Neural crest cell (in vitro differentiated cells): ENCODE results near the gene FANCL. TPM values are rescaled to one million over a fixed set of nuclear protein-coding genes. Genes with fewer than 3 reads are reported as not detected.
"Not testable (repeated sequence)": the region's sequence is repeated elsewhere in the genome, so short reads cannot be mapped to it uniquely, and the experiment has no call there.

Experiments
- DNase-seq: peaks from one replicate; pipeline ENCODE4 v3.0.0; 2021; ENCODE audit warnings: low read depth, mixed read lengths, low spot score
- H3K27ac Mint-ChIP-seq: one replicate; pipeline ENCODE4 v1.8.0; 2021; ENCODE audit warnings: mild to moderate bottlenecking, mixed read lengths; ENCODE audit not compliant: unreplicated experiment
- H3K27me3 Mint-ChIP-seq: 2 replicates; pipeline ENCODE4 v1.8.0; 2021; ENCODE audit warnings: low read depth, mild to moderate bottlenecking, mixed read lengths
- H3K36me3 Mint-ChIP-seq: 2 replicates; pipeline ENCODE4 v1.8.0; 2021; ENCODE audit warnings: low read depth, mild to moderate bottlenecking, mixed read lengths
- H3K4me1 Mint-ChIP-seq: 2 replicates; pipeline ENCODE4 v1.8.0; 2021; ENCODE audit warnings: mixed read lengths
- H3K4me3 Mint-ChIP-seq: one replicate; pipeline ENCODE4 v1.8.0; 2021; ENCODE audit warnings: mild to moderate bottlenecking, mixed read lengths
- H3K9me3 Mint-ChIP-seq: 2 replicates; pipeline ENCODE4 v1.8.0; 2021; ENCODE audit warnings: mixed read lengths
- CTCF ChIP-seq: fragments of 200-600 bp; sonication (generic); conservative IDR thresholded peaks from 2 replicates; pipeline ENCODE4 v1.5.0; 2021; ENCODE audit warnings: antibody characterized with exemption, mild to moderate bottlenecking
- total RNA-seq: library from RNA; stranded (reverse); gene quantifications from 2 replicates; pipeline ENCODE4 v1.2.1, GENCODE V29; 2021

The FANCL gene
- total RNA-seq, 1 donor from 2014 or later: 43.4 TPM

- Mint-ChIP-seq H3K27me3 (no peaks in the 10 kb centered on the region), H3K36me3 (peaks cover 10% of the 10 kb centered on the region), H3K9me3 (no peaks in the 10 kb centered on the region), H3K27ac (no peak overlapping the region), H3K4me3 (no peak overlapping the region), H3K4me1 (no peaks in the 10 kb centered on the region)
- no peak for TF ChIP-seq CTCF
- DNase-seq: no peak
These were observed 94.4 kb downstream of the FANCL start for GRCh38 chr2:58146707-58147106.

- DNase-seq, H3K4me1 Mint-ChIP-seq, H3K27ac Mint-ChIP-seq, H3K4me3 Mint-ChIP-seq, H3K27me3 Mint-ChIP-seq, H3K9me3 Mint-ChIP-seq: not testable (repeated sequence)
- H3K36me3 Mint-ChIP-seq: peaks cover 10% of the 10 kb centered on the region
These were observed 95.4 kb downstream of the FANCL start for GRCh38 chr2:58145769-58146168.

- Mint-ChIP-seq H3K4me3 (no peak overlapping the region), H3K27ac (no peak overlapping the region), H3K36me3 (peaks cover 4% of the 10 kb centered on the region), H3K9me3 (no peaks in the 10 kb centered on the region), H3K4me1 (no peaks in the 10 kb centered on the region), H3K27me3 (no peaks in the 10 kb centered on the region)
- no peak for TF ChIP-seq CTCF
- DNase-seq: no peak
These were observed 100.5 kb downstream of the FANCL start for GRCh38 chr2:58140508-58141072.

- Mint-ChIP-seq H3K4me1 (no peaks in the 10 kb centered on the region), H3K9me3 (no peaks in the 10 kb centered on the region), H3K27me3 (no peaks in the 10 kb centered on the region), H3K27ac (no peak overlapping the region), H3K36me3 (no peaks in the 10 kb centered on the region), H3K4me3 (no peak overlapping the region)
- DNase-seq: no peak
- no peak for TF ChIP-seq CTCF
These were observed 102.6 kb downstream of the FANCL start for GRCh38 chr2:58138396-58139030.

GRCh38 chr2:58137856-58138255, 103.3 kb downstream of the FANCL start:
- no peak overlapping the region for H3K4me3 Mint-ChIP-seq
- H3K4me1 Mint-ChIP-seq: no peaks in the 10 kb centered on the region
- no peaks in the 10 kb centered on the region for H3K36me3 Mint-ChIP-seq
- H3K27ac Mint-ChIP-seq: peak overlapping the region; percentile 44
- no peaks in the 10 kb centered on the region for H3K9me3 Mint-ChIP-seq
- DNase-seq: no peak
- no peak for TF ChIP-seq CTCF
- no peaks in the 10 kb centered on the region for H3K27me3 Mint-ChIP-seq

- Mint-ChIP-seq H3K9me3 (no peaks in the 10 kb centered on the region), H3K36me3 (no peaks in the 10 kb centered on the region), H3K27ac (no peak overlapping the region), H3K27me3 (no peaks in the 10 kb centered on the region), H3K4me3 (no peak overlapping the region), H3K4me1 (no peaks in the 10 kb centered on the region)
- TF ChIP-seq CTCF: no peak
- no peak for DNase-seq
These were observed 103.9 kb downstream of the FANCL start for GRCh38 chr2:58137221-58137620.
